HEK293 (cell line): Measurements from ENCODE around the gene DDX24.
"Not testable (repeated sequence)": the region's sequence is repeated elsewhere in the genome, so short reads cannot be mapped to it uniquely, and the experiment has no call there.

Experiments
- CTCF ChIP-seq: fragments of 450-650 bp; formaldehyde crosslinking; IDR thresholded peaks from 2 replicates; pipeline ENCODE4 v1.5.1; 2016; ENCODE audit warnings: missing biosample characterization, missing genetic modification characterization
- GFI1B ChIP-seq: fragments of 450-650 bp; formaldehyde crosslinking; IDR thresholded peaks from 2 replicates; pipeline ENCODE4 v1.5.1; 2016; ENCODE audit warnings: missing biosample characterization, missing genetic modification characterization
- HIC1 ChIP-seq: fragments of 450-650 bp; formaldehyde crosslinking; IDR thresholded peaks from 2 replicates; pipeline ENCODE4 v1.5.1; 2016; ENCODE audit warnings: missing biosample characterization, missing genetic modification characterization
- HOXC10 ChIP-seq: sonication (generic); formaldehyde crosslinking; IDR thresholded peaks from 2 replicates; pipeline ENCODE4 v1.8.1; 2023; ENCODE audit warnings: mild to moderate bottlenecking, missing genetic modification reagents
- REST ChIP-seq: fragments of 450-650 bp; formaldehyde crosslinking; IDR thresholded peaks from 2 replicates; pipeline ENCODE4 v1.5.1; 2016; ENCODE audit warnings: missing biosample characterization, missing genetic modification characterization
- SCRT2 ChIP-seq: fragments of 450-650 bp; formaldehyde crosslinking; IDR thresholded peaks from 2 replicates; pipeline ENCODE4 v1.5.1; 2016; ENCODE audit warnings: missing biosample characterization, missing genetic modification characterization
- ZFP37 ChIP-seq: fragments of 450-650 bp; formaldehyde crosslinking; IDR thresholded peaks from 2 replicates; pipeline ENCODE4 v1.5.1; 2016; ENCODE audit warnings: missing biosample characterization, missing genetic modification characterization
- ZNF121 ChIP-seq: fragments of 450-650 bp; formaldehyde crosslinking; IDR thresholded peaks from 2 replicates; pipeline ENCODE4 v1.5.1; 2016; ENCODE audit warnings: missing biosample characterization, missing genetic modification characterization
- ZNF24 ChIP-seq: fragments of 450-650 bp; formaldehyde crosslinking; IDR thresholded peaks from 2 replicates; pipeline ENCODE4 v1.5.1; 2016; ENCODE audit warnings: missing biosample characterization, missing genetic modification characterization
- ZSCAN5A ChIP-seq: fragments of 450-650 bp; formaldehyde crosslinking; IDR thresholded peaks from 2 replicates; pipeline ENCODE4 v1.5.1; 2016; ENCODE audit warnings: missing biosample characterization, missing genetic modification characterization

- not testable (repeated sequence) for TF ChIP-seq CTCF; SCRT2 (tag by site-specific recombination); ZNF121 (tag by site-specific recombination); ZSCAN5A; HIC1; REST (tag by site-specific recombination); ZFP37; GFI1B; HOXC10; ZNF24 (tag by site-specific recombination)
Observed at GRCh38 chr14:94072076-94072475, 8.9 kb downstream of the DDX24 start.
